Measurements from ENCODE around the gene MMADHC.

MMADHC gene

DNA sequence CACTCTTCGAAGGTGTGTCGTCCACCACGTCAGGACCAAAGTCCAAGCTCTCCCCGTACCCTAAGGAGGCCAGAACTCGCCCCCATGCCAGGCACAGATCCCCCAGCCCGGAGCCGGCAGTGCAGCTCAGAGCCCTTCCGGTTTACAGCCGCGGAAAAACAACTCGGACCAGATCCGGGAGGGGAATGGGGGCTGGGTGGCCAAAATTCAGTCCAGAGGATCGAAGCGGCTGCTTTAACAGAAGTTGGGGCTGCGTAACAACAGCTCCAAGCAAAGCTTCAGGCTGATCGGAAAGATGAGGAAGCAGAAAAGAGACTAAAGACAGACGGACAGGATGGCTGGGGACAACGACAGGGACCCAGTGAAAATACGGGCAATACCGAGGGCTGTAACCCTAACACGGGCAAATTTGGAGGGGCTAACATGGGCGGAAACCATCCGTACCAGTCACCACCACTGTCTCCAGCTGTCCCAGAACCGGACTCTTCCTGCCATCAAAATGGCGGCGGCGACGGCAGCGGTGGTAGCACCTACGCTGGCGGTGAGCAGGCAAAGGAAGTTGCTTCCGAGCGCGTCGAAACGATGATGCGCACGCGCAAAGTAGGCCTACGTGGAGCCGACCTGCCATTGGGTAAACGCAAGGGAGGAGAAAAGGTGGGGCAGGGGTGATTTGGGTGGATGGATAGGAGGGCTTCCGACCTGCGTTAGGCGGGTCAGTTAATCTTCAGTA lies at the start of gene MMADHC:
Gene MMADHC (minus strand): TSS at position 556 of the 730 bp plus-strand sequence. CDS start 678 bp downstream, outside the sequence.
- DNase-seq (ENCODE audit: low read depth) = peak; percentile 95

DNA sequence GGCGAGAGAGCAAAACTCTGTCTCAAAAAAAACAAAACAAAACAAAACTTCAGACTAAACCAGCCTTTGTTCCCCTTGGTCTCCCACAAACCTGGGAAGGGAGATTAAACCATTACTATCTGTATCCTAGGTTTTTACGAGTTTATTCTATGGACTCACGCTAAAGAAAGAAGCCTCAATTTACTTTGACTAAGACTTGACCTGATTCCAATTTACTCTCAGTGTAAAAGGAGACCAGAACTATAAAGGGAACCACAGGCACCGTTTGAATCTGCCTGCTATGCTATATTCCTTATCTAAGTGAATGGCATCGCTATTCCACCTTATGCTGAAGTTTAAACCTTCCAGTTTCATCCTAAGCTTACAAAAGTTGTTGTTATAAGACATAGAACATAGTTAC lies 46.5 kb upstream of the MMADHC start:
- DNase-seq (ENCODE audit: low read depth) = no peak

DNA sequence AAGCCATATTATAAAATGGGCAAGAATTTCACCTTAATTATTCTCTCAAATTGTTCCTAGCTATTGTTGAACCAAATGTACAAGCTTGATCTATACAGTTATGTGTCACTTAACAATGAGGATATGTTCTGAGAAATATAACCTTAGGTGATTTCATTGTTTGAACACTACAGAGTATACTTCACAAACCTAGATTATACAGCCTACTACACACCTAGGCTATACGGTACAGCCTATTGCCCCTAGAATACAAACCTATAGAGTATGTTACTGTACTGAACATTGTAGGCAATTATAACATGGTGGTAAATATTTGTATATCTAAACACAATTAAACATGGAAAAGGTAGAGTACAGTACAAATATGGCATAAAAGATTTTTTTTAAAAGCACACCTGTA lies 42.9 kb upstream of the MMADHC start:
- no peak for DNase-seq (ENCODE audit: low read depth)

DNA sequence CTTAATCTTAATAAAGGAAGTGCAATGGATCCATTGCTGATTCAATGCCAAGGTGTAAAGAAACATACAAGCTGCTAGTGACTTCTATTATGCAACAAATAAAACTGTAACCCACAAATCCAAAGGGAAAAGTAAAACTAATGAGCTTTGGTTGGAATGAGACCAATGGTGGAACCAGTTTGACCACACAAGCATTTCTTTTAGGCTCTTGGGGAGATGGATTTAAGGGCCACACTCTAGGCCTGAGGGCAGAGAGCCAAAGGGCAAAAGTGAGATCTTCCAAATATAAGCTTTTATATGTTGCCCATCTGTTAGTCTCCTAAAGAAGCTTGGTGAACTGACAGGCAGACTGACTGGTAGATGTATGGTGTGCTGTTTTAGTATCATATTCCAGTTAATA lies 41.5 kb upstream of the MMADHC start:
- no peak for DNase-seq (ENCODE audit: low read depth)

DNA sequence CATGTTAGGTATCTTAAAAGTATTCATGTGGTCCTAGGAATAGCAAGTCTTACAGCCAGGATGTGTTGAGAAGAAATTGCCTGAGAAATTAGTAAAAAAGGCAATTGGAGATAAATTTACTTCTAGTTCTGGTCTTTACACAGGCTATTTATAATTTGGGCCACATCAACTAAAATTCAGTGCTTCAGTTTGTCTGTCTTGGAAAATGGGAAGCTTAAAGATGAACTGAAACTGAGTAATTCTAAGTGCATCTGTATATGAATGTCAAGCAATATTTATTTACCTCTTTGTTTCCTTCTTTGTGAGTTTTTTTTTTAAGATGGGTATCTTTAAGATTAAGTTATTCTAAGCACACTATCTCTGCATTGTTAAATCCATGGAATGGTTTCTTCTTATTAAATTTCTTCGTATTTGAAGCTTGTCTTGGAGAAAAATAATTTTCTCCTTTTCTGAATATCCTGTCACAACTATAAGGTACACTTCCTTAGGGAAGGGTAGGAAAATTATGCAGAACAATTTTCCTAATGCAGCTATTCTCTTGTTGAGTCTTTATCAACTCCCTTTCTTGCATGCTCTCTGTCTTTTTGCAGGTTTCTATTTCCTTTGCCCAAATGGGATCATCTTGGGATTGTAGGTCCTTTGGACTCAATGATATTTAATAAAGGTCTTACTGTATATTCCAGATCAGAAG lies 39.7 kb upstream of the MMADHC start:
- DNase-seq (ENCODE audit: low read depth) = no peak

DNA sequence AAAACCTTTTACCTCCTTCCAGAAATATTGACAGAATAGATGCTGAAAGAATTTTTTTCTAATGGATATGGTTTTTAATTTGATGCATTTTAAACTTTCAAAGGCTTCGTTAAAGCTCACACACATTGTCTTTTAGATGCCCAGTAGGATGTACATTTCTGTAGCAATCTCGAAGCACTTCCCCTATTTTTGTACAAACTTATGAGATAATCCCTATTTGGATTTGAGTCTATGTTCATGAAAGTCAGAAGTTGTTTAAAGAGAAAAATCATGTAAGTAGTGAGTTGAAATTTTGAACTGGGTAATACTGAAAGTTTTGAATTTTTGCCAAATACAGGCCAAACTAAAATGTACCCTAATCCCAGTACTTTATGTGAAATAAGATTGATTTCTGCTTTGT lies 38.1 kb upstream of the MMADHC start:
- DNase-seq (ENCODE audit: low read depth) = no peak

DNA sequence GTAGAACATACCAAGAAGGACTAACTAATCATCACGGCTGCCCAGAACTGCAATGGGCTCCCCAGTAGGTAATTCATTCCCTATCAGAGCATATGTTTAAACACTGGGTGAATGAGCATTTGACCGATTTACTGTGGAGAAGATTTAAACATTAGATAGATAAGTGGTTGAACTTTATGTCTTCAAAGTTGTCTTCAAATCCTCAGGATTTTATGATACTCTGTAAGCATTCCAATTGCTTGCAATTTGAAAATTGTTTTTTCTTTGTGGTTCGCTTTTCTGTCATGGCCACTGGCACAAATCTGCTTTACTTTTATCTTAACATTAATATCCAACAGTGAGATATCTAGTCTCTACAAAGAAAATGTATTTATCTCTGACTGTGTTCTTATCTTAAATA lies 37.7 kb upstream of the MMADHC start:
- no peak for DNase-seq (ENCODE audit: low read depth)

DNA sequence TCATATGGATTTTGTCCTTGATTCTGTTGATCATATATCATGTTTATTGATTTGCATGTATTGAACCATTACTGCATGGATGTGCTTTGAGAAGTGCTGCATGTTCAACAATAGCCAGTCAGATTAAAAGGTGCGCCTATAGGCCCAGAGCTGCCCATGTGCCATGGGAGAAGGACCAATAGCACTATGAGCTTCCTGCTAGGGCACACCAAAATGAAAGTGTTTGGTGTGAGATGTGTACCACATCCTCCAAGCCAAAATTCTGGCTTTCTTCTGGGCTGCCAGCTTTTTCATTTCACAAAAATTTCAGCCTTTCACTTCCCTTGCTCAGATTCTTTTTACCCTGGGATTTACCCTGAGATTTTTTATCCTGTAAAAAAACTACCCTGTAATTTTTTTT lies 34.8 kb upstream of the MMADHC start:
- no peak for DNase-seq (ENCODE audit: low read depth)

DNA sequence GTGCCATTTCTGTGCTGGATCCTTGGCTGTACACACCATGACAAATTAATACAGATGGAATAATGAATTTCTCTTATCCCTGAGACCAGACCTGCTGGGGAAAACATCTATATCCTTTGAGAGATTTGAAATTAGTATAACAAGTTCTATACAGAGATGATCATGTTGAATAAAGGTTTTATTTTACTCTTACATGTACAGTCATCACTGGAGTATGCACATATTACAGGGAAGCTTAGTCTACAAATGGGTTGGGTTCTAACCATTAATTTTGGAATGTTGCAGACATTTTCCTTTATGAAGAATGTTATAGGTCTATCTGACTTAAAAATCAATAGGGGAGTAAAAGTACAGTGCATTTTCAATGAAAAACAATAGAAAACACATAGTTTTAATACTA lies 29.9 kb upstream of the MMADHC start:
- DNase-seq (ENCODE audit: low read depth) = no peak

DNA sequence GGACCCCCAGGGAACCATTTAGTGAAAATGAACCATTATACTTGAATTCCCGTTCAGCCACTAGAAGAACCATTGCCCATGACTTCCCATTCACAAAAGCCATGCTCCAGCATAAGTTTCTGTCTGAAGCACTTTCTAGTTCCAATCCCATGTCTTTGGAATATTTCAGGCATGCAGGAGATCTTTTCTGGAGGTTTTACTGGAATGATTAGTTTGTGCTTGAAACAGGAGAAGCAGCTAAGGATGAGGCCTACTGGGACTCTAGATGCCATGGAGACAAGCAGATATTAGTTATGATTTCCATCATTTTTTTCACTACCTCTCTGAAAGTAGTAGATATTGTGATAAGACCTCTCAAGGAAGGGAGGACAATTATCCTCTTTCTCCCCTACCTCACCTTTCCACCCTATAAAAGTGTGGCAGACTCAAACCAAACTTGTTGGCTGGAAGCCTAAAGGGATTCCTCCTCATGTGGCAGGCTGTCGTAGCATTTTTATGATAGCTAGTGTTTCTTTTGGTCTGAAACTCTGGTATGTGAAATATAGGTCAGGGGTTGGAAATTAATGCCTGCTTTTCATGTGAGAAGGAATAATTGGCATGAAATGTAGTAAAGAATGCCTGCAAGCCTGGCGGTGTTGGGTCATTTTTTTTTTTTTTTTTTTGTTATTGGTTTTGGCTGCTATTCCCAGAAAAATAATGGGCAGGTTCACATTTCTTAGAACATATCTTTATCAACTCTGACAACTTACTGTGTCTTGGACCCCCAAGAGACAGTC lies 29.3 kb upstream of the MMADHC start:
- no peak for DNase-seq (ENCODE audit: low read depth)

DNA sequence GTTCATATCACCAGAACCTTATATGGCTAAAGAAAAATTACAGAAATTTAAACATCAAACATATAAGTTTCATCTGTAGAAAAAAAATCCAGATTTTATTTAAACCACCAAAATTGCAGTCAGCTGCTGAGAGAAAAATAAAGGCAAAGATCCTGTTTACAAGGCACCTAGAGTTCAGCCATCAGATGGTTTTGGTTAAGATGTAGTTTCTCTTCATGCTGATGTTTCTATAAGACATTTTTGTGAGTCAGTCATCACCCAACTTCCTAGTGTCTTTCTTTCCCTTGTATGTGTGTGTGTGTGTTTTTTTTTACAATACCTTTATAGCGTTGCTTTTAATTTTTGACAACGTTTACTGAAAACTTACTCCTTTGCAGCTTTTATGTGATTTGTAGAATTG lies 26.1 kb upstream of the MMADHC start:
- DNase-seq (ENCODE audit: low read depth) = no peak

DNA sequence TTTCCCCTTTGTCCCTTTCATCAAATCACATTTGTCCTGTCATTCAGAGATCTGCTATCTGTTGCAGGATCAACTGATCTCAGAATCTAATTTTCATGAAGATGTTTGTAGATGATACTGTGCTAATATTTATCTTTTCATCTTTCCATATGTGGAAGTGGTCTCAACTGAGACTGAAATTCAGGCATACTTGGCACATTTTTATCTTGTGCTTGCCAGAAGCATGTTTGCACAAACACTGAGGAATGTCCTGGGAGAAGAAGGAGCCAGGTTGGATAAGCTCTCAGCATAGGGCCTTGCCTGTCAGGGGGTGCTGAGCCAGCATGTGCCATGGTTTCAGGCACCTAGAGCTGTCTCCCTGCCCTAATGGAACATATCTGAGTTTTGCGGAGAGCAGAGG lies 24.5 kb upstream of the MMADHC start:
- DNase-seq (ENCODE audit: low read depth) = peak; percentile 84

DNA sequence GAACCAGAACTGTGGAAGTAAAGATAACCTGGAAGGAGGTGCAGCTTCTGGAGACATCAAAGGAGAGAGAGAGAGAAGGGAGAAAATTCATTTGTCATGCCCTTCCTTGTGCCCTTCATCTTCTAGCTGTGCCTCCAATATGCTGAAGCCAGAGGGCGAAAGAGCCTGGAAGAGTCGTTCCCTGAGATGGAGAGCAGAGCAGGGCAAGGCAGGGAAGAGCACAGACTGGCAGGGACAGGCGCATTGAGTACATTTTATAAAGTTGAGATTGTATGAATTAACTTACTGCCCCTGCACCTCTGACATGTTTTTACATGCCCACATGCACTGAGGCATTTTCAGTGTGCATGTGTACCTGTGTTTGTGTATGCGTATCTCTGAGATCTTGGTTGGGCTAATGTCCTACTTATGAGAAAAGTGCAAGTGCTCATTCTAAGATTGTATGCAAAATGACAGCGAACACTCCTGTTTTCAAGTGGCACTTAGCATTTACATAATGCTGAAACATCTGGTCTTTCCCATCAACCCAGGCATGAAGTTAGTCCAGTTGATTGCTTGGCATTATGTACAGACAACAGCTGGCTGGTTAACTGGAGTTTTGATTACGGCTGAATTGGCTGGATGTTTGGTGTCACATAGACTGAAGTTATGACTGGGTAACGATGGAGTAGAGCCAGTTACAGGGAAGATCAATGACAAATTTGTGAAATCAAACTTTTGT lies 23.7 kb upstream of the MMADHC start:
- DNase-seq (ENCODE audit: low read depth) = no peak

DNA sequence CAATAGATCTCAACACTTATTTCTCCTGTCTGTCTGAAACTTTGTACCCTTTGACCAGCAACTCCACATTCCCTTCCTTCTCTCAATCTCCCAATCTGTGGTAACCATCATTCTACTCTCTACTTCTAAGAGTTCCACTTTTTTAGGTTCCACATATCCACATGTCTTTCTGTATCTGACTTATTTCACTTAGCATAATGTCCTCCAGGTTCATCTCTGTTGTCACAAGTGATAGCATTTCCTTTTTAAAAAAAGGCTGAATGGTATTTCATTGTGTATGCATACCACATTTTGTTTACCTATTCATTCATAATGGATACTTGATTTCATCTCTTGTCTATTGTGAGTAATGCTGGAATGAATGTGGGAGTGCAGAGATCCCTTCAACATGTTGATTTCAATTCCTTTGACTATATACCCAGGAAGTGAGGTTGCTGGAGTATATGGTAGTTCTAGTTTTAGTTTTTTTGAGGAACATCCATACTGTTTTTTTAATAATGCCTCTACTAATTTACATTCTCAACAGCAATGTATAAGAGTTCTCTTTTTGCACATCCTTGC lies 18.8 kb upstream of the MMADHC start:
- peak; percentile 75 for DNase-seq (ENCODE audit: low read depth)

DNA sequence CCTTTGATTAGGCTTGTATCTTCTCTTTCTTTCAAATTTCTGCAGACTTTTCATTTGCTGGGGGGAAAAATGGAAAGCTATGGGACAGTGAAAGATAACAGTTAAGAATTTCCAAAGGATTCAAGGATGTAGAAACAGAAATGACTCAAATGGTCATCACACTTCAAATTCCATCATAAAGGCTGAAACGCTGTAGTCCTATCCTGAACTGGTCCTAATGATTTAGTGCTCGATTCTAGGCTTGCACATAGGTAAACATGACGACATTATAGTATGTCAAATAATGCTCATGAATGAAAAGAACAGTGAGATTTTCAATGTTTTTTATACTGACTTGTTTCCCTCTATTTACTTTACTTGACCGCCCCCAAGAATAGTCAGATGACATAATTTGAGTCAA lies 15.7 kb upstream of the MMADHC start:
- no peak for DNase-seq (ENCODE audit: low read depth)

DNA sequence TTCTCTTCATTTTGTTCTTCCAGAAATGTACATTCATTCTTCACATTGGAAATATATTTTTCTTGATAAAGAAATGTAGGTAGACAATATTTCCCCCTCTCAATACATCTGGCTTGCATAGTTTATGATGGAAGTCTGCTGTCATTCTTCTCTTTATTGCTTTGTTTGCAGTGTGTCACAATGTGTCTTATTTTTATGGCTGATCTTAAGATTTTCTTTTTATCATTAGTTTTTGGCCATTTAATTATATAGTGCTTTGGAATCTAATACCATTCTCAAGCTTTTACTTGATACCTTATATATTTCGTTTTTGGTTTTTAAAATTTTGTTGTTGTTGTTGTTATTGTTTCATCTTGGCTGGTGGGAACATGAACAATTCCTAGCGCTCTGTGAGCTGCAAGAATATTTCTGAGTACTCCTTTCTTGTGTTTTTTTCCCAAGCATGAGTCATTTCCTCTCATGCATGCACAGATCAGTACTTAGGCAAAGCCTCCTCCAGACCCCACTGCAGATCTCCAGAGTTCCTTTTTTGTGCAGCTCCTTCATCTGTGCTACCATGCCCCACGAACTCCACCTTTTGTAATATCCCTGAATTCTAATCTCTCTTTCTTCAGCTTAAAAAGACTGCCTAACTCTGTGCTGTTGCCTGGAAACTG lies 13.7 kb upstream of the MMADHC start:
- DNase-seq (ENCODE audit: low read depth) = peak; percentile 62

DNA sequence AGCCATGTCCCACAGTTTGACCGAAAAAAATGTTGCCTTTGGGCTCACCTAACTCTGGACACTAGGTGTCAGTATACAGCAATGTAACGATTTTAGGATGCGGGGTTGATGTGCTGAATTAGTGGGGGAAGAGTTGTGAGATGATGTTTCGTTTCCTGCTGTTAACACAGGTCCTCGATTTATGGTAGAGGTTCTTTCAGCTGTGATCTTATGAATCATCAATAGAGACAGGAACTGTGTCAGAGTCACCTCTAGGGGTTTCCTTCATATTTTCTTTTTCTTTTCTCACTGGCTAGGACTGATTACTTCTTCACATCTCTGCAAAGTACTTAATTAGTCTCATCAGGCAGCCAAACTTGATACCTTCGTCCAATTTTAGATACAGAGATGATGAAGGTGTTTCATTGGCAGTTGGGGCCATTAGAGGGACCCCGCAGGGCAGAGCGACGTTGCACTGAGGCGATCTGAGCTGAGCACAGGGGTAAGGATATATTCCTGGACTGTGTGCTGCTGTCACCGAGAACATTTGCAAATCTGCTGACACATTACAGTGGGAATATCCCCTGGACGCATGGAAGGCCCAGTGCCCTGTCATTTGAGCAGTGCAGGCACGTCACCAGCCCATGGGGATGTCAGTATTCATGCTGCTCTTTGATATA lies 10.2 kb upstream of the MMADHC start:
- peak; percentile 84 for DNase-seq (ENCODE audit: low read depth)

DNA sequence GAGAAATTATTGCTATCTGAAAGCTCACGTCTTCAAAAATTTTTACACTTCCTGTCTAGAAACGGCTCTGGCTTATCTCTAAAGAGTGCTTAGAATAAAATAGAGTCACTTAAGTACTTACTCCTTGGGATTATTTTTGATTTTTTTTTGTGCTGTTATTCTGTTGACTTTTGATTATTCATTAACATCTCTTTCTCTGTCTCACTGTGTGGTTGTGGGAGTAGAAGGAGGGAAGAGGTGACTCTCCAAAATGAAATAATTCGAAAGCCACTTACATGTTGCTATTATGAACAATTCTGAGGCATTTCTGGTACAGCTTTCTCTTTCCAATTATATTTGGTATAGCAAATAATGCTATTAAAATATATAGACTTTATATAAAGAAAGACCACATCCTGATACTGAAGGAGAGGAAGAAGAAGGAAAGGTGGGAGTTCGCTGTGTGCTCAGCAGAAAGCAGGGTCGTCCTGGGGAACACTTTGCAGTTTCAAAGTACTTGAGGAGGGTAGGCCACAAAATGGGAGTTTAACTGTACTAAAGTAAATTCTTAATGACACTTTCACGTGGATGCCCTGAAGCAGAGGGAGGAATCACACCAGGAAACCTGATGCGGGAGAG lies 9.6 kb upstream of the MMADHC start:
- no peak for DNase-seq (ENCODE audit: low read depth)

DNA sequence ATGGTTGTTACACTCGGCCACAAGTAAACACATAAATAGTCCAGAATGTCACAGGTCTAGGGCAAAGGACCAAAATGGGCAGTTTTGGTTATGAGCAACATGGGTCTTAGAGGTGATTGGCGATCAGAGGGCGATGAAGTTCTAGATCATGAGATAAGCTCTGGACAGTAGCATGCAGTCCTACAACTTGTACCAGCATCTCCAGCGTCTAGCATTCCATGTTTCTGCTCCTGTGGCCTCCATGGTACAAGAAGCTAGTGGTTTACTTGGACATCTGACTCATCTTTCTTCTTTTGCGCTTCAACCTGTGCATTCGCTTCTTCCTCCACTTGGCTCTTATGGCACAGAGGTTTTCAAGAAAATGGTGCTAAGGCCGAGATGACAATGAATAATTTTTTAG lies 8.9 kb upstream of the MMADHC start:
- DNase-seq (ENCODE audit: low read depth) = no peak

Measured in amniotic epithelial cell (primary cell).